COR-L47 (cell line): ENCODE data around the gene DOCK9.
"Not testable (repeated sequence)": the region's sequence is repeated elsewhere in the genome, so short reads cannot be mapped to it uniquely, and the experiment has no call there.

Experiments used
- DNase-seq: peaks from one replicate; lab custom pipeline; 2025; lab: John Stamatoyannopoulos, UW

DOCK9 gene

DNA sequence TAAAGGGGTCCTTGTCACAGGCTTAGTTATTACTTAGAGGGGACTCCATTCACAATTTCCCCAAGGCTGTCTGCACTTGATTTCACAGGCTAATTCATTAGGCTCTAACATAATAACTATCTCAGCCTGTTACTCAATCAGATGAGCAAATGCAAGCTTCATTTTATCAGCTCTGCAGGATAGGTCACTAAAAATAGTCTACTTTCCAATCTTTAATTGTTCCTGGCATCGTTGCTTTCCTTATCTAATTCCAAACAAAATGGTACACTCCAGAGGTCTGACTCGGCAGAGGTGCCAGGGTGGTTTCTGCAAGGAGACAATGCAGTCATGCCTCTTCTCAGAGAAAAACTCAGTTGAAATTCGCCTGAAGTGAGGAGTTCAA is 155.6 kb downstream of the DOCK9 start:
- no peak for DNase-seq

DNA sequence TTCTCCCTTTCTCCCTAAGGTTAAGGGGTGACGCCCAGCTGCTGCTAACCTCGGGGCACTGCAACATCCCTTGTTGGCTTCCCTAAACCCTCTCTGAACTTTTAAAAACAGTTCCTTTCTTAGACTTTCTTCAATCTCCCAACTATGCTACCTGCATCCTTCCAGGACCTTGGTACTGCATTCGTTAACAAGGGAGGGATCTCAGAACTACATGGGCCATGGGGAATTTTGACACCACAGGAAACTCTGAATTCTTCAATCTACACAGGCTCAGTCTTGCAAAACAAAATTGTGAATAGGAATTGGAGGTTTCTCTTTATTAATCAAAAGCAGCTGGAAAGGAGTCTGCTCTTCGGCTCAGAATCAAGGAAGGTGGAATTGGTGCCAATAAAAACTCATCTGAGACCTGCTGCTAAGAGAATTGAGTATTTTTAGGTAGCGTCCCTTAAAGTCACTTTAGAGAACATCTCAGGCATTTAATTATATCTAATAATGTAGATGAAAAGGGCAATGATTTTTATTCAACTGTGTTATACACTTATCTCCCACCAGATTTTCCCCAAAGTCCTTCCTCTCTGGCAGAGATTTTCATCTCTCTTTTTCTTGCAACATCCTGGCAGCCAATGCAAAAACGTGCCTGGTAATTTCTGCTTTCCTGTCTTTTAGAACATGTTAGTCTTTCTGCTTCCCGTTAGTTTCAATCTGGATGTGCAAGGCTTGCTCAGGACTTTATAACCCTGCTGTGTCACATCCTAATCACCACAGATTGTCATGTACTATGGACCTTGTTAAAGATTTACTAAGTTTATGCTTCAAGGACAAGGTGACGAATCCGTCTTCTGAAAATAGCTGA is 156.3 kb downstream of the DOCK9 start:
- DNase-seq, result no peak

DNA sequence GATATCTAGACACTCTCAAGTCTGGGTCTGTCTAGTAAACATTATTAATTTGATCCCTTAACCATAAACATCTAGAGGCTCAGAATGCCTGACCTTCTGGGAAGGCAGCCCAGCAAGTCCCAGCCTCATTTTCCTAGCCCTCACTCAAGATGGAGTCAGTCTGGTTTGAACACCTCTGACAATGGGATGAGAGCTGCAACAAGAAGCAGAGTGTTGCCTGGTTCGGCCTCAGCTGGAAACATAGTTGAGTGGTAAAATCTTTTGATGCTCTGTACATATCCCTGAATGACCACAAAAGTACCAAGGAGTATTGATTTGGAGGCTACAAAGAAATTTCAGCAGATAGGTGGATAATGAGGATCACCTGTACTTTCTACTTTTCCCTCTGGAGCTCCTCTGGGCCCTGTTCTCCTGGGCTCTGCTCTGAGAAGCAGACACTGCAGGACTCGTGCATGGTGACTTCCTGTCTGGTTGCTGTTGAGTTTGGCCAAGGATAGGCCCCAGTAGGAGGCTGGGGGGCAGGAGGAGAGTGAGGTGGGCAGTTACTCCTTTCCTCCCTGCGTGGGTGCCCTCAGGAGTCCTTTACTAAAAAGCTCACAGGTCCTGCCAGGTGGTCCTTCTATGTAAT is 157.0 kb downstream of the DOCK9 start:
- DNase-seq, result no peak

DNA sequence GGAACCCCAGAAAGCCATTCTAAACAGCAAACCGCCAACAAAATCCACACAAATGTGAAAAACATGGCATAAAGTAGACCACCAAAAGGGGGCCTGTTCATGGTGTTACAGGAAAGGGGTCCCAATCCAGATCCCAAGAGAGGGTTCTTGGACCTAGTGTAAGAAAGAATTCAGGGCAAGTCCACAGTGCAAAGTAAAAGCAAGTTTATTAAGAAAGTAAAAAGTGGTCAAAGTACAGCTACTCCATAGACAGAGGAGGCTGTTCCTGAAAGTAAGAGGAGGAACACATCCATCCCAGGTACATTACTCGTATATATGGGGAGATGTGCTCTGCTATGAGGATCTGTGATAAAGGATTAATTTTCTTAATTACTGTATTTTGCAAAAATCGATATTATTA is 157.6 kb downstream of the DOCK9 start:
- DNase-seq, result no peak

DNA sequence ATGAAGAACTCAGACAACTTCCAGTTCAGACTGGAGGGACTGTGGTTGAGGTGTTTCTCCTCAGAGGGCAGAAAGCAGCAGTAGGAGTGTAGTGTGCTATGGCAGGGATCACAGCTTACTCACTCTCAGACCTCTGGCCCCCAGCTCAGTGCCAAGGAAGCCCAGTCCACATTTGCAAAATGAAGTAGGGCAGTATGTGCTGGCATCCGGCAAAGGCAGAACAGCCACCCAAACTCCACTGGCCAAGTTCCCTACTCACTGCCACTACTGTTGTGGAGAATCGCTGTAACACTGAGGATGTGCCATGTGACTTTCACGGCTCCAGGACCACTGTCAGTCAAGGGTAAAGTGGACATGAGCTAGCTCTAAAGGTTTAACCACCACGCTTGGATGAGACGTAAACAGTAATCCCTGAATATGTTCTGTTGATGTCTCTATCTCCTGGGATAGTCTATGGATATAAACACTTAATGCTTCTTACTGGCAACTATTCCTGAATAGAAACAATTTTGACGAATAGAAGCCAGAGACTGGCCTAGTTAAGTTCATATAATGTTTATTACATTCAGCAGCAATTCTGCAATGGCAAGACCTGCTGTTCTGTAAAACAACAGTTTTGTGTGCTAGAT is 158.4 kb downstream of the DOCK9 start:
- no peak for DNase-seq

DNA sequence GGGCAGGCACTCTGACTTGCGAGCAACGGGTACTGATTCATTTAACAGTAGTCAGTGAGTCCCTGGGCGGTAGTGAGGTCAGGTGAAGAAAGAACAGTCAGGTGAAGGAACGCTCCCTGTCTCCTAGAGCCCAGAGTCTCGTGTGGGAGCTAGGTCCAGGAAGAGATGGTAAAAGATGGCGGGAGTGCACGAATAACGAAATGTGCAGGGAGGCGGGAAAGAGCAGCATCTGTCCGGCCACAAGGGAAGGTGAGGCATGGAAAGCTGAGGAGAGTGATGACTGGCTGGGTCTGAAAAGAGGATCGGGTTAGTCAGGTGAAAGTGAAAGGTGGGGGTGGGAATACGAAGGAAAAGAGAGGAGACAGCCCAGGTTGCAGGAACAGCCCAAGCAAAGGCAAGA is 161.5 kb downstream of the DOCK9 start:
- DNase-seq, result no peak

DNA sequence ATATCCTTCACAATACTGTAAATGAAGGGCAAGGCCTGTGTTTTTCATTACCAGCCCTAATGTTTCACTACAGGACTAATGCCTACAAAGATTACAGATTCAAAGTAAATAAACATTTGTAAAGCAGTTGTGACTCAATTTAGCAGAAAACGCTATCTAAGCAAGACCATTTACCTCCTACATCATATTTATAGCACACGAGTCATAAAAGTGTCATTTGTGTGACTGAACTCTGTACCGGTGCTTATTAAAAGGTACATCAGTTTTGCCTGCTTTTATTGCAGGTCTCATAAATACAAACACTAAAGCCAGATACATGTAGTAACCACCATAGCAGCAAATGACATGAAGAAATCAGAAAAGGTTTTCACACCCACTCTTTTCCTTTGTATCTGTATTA is 163.9 kb downstream of the DOCK9 start:
- DNase-seq, result no peak

DNA sequence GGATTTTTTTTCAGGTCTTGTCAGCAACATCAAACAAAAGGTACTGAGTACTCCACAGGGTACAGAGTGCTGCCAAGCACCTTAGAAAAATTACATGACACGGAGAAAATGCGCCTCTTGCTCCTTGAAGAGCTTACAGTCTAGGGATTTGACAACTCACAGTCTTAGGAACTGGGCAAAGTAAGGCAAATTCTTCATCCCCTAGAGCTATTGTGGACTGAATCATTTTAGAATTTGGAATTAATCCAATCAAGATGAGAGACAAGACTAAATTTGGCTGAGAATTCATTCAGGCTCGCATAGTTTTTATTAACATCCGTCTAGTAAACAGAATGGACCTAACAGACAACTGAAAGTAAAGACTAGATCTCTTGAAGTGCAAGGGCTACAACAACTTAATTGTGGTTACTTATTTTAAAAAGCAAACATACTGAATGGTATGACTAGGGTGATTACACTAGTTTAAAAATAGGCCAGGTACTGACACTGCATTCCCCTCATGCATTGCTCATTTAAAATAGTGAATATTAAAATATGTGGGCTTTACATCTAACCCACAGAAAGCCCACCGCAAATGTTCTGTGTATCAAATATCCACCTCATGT is 165.6 kb downstream of the DOCK9 start:
- not testable (repeated sequence) for DNase-seq

DNA sequence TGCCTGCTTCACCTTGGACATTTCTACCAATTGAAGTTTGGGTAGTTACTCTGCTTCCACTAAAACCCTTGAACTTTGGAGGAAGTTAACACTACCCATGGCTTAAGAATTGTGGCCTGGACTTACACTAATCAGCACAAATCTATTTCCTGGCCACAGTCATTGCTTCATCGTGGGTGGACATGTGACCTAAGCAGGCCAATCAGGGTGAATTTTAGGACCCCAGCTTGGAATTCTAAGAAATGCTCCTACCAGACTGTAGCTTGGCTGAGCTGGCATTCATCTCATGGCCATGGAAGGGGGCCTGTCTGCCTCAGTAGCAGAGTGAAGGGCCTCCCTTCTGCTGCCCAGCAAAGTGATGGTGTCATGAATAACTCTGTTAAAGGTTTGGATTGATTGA is 167.1 kb downstream of the DOCK9 start:
- no peak for DNase-seq

DNA sequence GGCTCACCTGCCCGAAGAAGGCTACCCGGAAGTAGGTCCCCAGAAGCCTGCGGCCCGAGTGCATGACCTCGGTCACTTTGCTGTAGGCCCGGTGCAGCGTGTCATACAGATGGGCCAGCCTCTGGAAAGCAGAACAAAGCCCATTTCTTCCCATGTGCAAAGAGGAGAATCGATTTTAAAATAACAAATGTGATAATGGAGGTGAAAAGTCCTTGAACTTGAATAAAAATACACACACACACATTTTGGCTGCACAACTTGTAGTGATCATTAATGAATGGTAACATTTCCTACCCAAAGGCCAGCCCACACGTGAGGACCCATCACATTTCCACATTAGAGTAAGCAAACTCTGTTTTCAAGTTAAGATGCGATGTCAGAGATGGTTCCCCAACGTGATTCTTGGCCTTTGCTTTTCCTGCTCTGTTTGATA is 168.5 kb downstream of the DOCK9 start:
- no peak for DNase-seq

DNA sequence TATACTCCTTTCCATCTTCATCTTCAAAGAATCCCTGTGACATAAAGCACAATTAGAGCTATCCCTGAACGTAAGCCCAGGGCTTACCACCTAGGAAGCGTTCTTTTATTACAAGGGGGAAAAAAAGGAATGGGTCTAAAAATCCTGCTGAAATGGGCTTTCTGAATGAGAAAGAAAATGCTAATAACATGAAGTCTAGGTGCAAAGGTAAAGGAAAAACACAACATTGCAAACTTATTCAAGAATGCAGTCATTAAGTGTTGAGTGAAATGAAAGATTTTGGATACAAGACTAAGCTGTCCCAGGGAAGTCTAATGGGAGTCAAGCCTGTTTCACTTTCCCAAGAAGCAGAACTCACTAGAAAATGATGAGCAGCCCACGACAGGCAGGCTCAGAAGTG is 170.1 kb downstream of the DOCK9 start:
- no peak for DNase-seq

DNA sequence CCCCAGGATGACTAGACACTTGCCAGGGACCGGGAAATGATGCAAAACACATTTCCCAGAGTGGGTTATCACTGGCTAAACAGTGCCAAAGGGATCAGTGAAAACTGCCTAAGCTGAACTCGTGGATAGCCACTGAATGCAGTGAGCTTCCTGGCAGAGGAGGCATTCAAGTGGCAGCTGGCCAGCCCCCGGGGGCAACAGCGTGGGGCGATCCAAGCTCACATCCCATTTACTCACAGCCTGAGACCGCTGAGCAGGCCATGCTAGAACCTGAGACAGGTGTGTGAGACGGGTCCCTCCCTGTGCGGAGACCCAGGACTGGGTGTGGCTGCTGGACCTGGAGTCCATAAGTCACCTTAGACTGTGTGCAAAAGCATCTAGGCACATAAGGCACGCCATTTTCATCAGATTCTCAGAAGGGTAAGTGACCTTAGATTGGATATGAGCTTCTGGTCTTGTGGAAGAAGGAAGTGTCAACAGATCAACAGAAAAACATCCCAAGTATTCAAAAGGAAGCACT is 173.5 kb downstream of the DOCK9 start:
- no peak for DNase-seq

DNA sequence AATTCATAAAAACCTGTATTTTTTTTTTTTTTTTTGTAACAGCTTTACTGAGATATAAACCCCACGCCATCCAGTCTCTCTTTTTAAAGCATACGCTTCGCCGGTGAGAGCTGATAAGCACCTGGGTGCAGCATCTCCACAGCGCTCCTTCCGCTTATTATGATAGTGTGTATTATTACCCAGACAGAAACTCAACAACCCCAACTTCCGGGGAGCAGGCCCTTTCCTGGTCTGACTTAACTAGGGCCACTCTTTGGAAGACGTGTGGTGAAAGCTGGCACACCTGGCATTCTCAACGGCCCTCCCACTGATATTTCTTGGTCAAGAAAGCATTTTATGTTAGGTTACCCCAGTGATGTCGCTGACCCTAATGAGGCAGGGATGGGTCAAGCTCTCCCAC is 173.9 kb downstream of the DOCK9 start:
- DNase-seq, result no peak

DNA sequence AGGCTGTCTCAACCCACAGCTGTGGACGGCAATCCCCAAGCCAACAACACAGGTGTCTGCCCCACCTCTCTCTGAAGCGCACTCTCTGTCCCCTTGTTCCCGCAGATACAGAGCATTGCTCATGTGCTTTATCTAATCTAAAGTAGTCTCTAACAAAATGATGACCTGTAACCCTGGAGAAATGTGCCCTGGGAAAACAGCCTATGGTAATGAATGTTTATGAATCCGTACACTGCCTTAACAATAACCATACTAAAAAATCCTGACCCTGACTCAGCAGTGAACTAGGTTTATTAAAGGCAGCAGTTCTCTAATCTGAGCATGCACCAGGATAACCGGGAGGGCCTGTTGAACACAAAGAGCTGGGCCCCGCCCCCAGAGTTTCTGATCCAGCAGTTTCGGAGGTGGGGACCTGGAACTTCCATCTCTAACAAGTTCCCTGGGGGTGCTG is 174.7 kb downstream of the DOCK9 start:
- DNase-seq, result no peak

DNA sequence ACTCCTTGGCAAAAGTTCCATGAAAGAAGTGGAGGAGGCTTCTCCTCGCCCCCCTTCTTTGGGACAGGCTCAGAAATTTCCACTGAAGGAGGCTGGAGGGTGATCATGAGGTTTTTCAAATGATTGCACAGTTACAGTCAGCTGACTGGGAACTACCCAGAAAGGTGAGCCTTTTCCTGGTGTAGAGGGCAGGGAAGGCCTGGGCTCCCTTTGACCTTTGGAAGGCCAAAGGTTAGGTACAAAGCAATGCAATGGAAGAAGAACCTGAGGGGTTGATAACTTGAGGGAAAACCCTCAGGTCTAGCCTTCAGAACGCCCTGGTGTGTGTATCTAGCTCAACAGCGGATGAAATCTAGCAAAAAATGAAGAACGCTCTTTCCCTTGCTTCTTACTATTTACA is 175.3 kb downstream of the DOCK9 start:
- DNase-seq, result no peak

DNA sequence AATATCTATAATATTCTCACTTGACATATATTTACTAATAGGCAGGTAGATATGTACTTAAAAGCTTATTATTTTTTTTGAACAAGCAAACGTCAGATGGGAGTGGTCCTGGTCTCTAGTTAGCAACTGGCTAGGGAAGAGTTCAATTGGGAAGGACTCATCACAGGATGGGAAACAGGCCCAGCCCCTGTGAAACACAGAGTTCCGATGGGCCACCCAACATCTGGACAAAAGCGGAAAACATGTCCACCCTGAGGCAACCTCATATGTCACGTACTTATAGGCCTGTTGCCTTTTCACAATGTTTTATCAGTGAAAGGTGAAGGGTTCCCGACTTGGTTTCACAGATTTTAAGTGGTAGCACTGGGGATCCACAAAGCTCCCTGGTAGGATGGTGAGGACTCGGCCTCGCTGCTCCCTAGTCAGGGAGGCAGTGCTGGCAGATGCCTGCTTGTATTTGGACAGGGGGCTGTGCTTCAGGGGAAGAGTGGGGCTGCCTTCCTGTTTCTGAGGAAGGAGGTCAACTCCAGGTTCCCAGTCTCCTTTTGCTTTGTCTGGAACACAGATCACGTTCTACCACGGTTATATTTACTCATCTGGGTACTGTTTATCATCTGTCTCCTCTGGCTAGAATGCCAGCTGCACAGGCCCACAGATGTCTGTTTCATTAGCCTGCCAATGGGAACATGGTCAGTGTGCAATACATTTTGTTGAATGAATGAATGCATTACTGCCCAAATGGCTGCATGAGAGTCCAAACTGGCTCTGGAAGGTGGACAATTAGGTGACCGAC is 176.0 kb downstream of the DOCK9 start:
- DNase-seq, result no peak

DNA sequence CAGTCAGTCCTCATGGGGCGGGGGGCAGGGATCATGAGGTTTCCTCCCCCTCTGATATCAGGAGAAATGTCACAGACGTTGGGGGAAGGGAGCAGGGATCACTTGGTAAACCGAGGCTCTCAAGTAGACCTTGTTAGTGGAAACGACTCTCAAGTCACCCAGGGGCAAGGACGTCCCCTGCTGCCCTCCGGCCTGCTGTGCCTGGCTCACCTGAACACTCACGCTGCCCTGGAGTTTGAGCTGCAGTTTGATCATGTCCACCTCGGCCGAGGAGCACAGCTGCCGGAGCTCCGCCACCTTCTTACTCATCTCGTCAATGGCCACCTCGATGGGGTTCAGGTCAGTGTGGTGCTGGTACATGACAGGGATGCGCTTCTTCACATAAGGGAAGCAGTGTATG is 177.8 kb downstream of the DOCK9 start:
- no peak for DNase-seq

DNA sequence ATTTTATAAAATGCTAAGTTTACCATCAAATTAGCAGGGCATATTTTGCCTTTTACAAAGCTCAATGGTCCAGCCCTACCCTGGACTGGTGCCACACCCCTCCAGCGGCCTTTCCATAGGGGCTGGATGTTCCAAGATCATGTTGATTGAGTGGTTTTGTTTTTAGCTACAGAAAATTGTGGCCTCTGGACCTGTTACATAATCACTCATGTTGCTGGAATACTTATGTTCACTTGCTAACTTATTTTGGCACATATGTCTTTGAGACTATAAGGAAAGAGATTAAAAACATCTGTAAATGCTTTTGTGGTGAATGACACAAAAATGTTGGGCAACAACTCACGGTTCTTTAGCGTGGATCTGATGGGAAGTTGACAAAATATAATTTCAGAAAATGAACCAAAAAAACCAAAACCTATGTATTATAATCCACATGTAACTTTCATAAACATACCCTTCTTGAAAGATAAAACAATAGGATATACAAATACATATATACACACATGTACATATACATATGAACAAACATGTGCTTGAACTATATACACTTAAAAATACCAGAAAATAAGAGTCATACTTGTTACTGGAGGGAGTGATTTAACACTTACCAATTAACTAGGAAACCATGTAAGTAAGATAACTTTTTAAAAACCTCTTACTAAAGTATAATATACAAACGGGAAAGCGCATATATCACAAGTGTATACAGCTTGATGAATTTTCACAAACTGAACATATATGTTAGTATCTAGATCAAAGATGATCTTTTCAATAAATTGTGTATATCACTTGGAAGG is 178.8 kb downstream of the DOCK9 start:
- no peak for DNase-seq

DNA sequence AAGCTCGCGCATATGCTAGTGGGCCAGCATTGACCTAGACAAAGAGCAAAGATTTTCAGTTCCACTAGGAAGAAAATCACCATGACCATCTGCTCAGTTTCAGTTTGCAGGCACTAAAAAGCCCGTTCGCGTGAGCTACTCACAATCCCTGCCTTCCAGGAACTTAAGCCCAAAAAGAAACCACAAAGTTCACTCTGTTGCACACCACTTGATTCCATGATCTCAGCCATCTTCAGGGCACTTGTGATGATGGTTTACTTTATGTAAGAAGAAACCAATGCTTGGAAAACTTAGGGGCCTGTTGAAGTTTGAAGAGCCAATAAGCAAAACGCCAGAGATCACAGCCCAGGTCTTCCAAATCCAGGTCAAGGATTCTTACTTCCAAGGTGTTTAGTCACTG is 180.4 kb downstream of the DOCK9 start:
- no peak for DNase-seq

DNA sequence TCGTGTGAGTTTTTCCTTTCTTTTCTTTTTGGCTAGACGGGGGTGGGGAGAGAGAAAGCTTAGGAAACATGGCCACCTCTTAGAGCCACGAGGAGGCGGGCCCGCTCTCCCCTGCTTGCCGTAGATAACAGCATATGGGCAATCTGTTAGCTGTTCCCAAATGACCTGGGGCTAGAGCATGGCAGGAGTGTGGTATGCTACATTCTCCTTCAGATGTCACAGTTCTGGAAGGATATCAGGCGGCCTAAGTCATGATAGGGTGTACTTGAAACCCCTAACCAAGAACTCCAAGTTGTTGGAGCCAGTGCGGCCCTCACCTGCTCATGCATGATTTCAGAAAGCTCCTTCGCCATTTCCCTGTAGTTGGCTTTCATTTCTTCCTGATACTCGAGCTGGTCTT is 181.1 kb downstream of the DOCK9 start:
- DNase-seq, result no peak

DNA sequence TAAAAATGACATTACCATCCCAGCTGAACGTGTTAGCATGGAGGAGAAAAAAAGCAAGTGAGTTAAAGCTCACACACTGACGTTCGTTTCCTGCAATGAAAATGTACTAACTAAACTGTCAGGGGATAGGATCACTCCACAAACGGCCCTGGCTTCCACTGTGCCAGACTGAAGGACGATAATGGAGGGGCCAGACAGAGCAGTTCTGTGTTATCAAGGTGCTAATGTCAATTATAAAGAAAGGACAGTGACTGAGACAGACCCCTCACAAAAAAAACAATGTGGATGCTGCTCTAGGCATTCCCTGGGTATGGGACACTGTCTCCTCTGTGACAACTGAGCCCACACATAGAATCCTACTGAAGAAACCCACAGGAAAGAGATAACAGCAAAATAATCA is 181.7 kb downstream of the DOCK9 start:
- DNase-seq, result no peak
